ENCODE results near the gene ENO2.
"Not testable (repeated sequence)": the region's sequence is repeated elsewhere in the genome, so short reads cannot be mapped to it uniquely, and the experiment has no call there.

The ENO2 gene

DNA sequence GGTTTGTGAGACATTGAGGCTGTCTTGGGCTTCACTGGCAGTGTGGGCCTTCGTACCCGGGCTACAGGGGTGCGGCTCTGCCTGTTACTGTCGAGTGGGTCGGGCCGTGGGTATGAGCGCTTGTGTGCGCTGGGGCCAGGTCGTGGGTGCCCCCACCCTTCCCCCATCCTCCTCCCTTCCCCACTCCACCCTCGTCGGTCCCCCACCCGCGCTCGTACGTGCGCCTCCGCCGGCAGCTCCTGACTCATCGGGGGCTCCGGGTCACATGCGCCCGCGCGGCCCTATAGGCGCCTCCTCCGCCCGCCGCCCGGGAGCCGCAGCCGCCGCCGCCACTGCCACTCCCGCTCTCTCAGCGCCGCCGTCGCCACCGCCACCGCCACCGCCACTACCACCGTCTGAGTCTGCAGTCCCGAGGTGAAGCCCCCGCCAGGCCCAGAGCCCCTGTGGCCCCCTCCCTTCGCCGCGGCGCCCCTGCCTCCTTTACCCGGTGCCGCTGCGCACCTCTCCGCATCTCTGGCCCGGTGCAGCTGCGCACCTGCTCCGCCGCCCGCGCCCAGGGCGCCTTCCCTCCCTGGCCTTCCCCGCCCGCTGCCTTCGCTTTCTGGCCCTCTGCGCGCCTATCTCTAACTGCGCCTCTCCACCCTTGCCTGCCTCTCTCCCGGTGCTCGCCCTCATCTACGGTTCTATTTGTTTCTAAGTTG is at the start of gene ENO2:
Gene ENO2, plus strand, starts transcription at position 335 of the 701 bp plus-strand sequence. CDS start 1,253 bp downstream, outside the sequence.
- peak; percentile 94 for DNase-seq

DNA sequence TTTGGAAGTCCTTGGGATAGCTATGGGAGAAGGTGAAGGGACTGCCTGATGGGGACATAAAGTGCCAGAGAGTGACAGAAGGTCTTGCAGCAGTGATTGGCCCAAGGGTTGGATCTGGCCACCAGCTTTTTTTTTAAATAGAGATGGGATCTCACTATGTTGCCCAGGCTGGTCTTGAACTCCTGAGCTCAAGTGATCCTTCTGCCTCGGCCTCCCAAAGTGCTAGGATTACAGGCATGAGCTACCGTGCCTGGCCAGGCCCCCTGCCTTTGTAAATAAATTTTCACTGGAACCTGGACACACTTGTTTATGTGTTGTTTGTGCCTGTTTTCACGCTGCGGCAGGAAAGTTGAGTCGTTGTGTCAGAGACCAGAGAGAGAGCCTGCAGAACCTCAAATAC is 49.1 kb upstream of the ENO2 start:
- DNase-seq: not testable (repeated sequence)

DNA sequence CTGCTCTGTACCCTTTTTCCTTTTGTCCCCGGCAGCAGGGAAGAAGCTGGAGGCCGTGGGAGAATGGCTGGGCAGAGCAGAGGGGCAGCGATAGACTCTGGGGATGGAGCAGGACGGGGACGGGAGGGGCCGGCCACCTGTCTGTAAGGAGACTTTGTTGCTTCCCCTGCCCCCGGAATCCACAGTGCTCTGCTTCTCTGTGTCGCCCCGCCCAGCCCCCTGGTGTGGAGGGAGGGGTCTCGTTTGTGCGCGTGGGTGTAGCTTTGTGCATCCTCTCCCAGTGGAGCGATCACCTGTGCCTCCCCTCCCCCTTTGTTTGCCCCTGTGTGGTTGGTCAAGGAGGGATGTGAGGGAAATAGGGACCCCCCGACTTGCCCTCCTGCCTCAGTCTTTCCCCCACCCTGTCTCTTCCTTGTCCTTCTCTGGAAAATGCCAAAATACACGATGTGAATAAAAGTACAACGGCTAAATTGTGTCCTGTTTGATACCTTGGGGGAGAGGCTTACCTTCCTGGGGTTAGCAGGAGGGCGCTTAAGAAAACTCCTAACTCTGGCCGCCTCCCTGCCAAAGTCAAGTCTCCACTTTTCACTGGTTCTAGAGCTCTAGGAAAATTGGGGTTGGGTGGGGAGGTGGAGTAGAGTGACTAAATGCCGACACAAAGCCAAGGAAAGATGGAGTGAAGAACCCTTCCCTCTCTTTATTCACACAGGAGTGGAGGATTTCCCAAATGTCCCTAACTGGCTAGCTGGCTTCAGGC is 48.0 kb upstream of the ENO2 start:
- no peak for DNase-seq

DNA sequence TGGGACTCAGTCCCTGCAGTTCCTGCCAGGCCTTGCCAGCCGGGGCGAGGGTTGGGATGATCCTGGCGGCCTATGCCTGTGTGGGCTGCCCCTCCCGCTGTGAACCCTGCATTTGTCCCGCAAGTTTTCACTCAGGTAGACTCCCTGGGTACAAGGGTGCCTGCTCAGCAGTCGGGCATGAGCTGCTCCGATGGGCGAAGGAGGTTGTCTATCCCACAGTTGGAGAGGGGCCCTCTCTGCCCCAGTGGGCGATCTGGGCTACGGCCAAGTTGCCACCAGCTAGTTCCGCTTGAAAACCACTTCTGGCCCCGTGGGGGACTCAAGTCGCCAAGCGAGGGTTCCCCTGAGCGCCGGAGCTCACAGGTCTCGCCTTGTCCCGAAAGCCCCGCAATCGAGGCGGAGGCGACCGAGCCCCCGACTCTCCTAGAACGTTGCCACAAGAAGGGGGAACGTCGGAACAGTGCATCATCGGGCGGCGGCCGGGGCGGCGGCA is 47.4 kb upstream of the ENO2 start:
- DNase-seq: no peak

DNA sequence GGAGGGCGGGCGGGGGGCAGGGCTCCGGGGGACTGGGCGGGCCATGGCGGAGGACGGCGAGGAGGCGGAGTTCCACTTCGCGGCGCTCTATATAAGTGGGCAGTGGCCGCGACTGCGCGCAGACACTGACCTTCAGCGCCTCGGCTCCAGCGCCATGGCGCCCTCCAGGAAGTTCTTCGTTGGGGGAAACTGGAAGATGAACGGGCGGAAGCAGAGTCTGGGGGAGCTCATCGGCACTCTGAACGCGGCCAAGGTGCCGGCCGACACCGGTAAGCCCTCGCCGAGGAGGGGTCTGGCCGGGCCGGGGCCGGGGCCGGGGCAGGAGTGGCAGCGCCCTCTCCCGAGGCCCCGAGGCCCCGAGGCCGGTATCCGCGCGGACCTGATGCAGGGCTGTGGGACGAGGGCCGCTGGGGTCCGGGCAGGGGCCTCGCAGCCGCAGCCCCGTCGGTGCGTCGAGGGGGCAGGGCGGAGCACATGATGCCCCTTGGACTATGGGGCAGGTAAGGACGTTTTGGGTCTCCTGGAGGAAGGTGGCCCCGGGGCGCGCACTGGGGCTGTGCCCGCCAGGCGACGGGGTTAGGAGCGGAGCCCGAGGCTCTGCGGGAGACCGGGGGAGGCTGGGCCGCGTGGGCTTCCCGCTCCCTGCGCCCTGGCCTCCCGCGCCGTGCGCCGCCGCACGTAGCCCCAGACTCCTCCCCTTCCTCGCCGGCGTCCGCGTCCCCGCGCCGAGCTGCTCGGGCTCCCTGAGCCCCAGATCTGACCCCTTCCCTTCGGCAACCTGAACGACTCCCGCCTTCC is 46.8 kb upstream of the ENO2 start, which contains the start of gene TPI1:
Gene TPI1, plus strand, starts transcription at position 119 of the 798 bp plus-strand sequence. Its CDS starts 36 bp downstream, at position 155.
- peak; percentile 92 for DNase-seq

DNA sequence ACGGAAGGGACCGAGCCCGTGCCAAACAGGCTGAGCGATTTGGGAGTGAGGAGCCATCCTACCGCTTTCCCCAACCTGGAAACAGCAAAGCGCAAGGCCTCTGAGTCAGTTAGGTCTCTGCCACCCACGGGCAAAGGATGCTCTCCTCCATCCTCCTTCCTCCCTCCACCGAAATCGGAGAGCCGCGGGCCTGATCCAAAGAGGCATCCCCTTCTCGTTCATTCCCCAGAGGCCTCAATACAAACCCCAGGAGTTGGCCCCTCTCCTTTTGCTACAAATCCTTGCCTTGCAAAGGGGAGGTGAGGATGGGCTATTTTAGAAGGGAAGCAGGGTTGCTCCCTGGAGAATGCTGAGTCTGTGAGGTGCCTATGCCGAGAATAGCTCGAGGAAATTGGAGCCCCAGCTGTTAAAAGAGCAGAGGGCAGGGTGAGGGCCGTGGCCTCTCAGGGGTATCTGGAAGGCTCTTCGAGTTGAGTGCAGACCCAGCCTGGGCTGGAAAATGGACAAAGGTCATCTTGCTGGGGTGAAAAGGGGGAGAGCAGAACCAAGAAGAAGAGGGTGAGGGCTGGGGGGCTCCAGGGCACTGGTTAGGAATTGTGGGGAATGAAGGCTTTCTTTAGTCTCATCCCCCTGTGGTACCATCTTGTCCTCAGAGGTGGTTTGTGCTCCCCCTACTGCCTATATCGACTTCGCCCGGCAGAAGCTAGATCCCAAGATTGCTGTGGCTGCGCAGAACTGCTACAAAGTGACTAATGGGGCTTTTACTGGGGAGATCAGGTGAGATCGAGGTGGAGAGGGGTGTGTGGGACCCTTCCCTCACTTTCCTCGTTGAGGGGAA is 46.0 kb upstream of the ENO2 start:
- DNase-seq: peak; percentile 70

DNA sequence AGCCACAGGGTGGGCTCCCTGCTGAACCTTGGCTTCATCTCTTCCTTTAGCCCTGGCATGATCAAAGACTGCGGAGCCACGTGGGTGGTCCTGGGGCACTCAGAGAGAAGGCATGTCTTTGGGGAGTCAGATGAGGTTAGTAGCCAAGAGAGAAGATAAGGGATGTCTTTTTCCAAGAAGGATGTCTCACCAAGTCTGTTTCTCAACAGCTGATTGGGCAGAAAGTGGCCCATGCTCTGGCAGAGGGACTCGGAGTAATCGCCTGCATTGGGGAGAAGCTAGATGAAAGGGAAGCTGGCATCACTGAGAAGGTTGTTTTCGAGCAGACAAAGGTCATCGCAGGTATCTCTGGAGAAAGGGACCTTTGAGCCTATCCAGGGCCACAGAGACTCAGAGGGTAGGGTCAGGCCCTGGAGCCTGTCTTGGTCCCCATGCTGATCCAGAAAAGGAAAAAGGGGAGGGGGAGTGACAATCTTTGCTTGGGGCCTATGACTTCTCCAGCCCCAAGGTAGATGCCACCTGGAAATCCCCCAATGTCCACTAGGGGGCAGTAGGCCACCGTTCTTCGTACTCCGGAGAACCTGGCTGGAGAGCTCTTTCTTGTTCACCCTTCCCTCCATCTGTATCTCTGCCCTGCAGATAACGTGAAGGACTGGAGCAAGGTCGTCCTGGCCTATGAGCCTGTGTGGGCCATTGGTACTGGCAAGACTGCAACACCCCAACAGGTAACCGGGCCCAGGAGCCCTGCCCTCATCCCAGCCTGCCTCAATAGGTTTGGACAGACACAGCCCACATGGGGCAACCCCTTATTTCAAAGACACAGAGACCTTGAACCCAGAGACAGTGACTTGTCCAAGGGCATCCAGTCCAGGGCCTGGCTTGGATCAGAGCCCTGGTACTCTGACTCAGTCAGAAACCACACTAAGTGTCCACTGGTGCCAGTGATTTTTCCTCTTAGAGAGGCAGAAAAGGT is 45.0 kb upstream of the ENO2 start:
- peak; percentile 94 for DNase-seq

DNA sequence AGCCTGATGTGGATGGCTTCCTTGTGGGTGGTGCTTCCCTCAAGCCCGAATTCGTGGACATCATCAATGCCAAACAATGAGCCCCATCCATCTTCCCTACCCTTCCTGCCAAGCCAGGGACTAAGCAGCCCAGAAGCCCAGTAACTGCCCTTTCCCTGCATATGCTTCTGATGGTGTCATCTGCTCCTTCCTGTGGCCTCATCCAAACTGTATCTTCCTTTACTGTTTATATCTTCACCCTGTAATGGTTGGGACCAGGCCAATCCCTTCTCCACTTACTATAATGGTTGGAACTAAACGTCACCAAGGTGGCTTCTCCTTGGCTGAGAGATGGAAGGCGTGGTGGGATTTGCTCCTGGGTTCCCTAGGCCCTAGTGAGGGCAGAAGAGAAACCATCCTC is 44.1 kb upstream of the ENO2 start:
- not testable (repeated sequence) for DNase-seq

DNA sequence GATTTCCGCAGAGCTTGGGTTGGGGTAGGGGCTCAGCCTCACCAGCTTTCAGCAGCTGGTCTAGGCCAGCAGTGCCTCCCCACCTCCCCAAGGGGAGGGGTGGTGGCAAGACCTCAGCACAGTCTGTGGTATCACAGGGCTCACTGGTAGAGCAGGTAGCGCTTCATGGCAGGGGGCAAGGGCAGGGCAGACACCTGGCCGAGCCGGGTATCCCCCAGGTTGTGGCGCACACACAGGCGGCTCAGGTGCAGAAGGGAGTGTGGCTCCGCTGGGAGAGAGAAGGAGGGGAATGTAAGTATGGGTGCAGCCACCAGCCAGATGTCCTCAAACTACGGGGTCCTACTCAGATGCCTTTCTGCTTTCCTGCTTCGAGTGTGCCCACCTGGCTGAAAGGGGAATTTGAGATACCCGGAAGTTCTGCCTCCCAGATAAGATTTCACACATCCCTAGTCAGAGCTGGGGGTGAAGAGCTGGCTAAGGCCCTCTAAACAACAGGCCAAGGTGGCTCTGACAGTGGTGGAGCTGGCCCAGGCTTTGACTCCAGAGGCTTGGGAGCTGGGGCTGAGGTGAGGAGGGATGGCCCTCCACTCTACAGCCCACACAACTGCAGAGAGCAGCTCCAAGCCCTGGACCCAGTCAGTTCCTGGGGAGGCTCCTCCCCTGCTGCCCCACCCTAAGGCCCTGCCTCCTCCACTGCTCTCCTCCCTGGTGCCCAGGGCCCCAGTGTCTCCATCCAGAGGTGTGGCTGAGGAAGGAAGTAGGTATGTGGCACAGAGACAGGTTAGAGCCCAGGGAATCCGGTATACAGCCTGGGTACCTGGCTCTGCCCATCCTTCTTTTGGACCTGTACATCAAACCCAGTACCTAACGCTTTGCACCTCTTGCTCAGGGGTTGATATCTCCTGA is 43.1 kb upstream of the ENO2 start:
- peak; percentile 75 for DNase-seq

DNA sequence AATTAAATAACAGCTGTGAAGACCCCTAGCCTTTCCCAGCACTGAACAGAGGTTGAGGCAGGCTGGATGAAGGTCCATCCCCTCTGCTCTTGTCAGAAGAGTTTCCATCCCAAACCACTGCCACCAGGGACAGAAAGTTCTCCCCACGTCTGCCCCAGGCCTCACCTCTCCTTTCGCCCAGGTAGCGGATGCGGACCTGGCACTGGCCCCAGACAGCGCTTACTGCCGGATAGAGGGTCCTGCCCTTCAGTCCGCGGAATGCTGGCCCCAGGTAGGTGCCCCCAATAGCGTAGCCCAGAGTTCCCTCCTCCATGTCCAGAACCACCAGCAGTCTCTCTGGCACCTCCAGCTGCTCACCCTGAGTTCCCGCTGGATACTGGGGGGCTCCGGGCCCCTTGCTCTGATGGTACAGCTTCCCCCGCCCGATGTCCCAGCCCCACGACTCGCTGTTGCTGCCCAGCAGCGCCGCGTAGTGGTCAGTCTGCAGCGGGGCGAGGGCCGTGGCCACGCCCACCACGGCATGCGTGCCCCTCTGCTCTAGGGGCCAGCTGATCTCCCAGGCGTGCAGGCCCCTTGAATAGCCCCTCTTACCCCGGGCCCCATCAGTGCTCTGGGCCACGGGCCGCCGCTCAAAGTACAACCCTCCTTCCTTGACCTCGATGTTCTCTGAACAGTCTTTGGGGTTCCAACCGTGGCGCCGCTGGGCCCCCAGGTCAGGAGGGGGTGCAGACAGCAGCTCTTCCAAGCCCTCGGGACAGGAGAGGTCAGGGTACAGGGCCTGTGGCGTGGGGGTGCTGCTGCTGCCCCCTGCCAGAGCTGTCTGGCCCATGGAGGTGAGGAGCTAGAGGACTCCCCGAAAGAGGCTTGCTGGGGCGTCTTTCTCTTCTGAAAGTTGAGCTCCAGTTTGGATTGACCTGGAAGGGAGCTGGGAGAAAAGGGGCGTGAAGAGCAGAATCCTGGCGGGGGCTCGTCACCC is 42.0 kb upstream of the ENO2 start:
- peak; percentile 94 for DNase-seq

DNA sequence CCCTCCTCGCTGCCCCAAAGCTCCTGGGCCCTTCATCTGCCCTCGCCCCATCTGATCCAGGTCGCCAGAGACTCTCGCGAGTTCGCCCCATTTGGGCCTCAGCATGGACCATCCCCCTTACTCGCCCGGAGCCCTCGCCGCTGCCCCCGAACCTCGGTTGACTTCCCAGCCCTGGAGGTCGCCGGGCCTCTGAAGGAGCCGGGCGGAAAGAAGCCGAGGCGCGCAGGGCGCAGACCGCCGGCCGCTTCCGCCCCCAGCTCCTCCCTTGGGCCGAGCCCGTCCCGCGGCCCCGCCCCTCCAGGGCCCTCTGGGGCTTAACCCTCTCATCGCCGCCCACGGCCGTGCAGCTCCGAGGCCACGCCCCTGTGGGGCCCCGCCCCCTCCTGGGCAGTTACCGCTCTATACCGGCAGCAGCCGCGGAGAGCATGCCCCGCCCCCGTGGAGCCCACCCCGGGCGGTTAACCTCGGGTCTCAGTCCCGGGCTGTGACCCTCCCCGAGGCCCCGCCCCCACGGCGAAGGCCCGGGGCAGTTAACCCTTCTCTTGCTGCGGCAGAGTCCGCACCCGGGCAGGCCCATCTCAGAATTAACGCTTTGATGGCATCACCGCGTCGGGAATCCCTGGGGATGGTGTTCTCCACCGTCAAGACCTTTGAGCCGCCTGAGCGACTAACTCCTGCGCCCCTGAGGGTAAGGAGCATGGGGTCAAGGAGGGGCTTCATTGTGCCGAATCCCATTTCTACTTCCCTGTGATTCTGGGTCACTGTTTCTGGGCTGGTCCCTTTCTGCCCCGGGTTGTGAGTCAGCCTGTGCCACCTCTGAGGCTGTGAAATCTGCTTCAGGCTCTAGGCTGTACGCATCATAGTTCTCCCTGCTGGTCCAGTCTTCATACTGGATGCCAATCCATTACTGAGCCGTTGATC is 41.0 kb upstream of the ENO2 start, which contains the start of gene SPSB2:
Gene SPSB2, minus strand, starts transcription at position 210 of the 921 bp plus-strand sequence. CDS start 402 bp downstream, outside the sequence.
- peak; percentile 100 for DNase-seq

DNA sequence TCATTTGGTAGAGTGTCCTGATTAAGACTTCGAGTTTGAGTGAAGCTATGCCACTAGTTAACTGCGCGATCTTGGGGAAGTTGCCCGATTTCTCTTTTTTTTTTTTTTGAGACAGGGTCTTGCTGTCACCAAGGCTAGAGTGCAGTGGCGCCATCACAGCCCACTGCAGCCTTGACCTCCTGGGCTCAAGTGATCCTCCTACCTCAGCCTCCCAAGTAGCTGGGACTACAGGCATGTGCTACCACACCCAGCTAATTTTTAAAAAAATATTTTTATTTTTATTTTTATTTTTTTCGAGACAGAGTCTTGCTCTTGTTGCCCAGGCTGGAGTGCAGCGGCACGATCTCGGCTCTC is 40.4 kb upstream of the ENO2 start:
- DNase-seq: not testable (repeated sequence)

DNA sequence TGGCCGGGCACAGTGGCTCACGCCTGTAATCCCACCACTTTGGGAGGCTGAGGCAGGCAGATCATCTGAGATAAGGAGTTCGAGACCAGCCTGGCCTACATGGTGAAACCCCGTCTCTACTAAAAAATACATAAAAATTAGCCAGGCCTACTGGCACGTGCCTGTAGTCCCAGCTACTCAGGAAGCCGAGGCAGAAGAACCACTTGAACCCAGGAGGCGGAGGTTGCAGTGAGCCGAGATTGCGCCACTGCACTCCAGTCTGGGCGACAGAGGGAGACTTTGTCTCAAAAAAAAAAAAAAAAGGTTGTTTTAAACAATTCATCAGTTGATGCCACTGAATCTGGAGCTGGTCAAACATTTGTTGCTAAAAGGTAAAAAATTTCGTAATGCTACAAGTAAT is 34.6 kb upstream of the ENO2 start:
- DNase-seq: not testable (repeated sequence)

DNA sequence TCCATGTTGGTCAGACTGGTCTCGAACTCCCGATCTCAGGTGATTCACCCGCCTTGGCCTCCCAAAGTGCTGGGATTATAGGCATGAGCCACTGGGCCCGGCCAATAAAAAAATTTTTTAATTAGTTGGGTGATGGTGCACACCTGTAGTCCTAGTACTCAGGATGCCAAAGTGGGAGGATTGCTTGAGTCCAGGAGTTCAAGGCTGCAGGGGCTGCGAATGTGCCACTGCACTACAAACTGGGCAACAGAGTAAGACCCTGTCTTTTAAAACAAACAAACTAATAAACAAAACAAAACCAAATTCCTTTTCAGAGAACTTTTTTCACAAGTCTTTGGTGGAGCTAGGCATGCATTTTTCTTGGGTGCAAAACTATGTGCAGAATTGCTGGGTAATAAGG is 31.1 kb upstream of the ENO2 start:
- no peak for DNase-seq

DNA sequence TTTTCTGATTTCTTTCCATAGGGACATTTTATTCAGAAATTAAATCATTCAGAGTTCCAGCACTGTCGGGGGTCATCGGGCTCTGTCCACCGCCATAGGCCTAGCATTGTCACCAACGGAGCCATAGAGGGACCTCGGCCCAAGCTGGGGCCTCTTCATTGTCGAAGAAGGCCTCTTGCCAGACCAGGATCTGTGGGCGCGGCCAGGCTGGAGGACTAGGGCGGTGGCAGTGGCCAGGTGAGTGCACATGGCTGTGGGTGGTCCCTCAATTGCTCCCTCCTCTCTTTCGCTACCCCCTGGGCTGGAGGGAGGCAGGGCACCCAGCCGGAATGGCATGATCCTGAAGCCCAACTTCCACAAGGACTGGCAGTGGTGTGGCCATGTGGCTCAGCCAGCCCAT is 30.7 kb upstream of the ENO2 start:
- DNase-seq: no peak

DNA sequence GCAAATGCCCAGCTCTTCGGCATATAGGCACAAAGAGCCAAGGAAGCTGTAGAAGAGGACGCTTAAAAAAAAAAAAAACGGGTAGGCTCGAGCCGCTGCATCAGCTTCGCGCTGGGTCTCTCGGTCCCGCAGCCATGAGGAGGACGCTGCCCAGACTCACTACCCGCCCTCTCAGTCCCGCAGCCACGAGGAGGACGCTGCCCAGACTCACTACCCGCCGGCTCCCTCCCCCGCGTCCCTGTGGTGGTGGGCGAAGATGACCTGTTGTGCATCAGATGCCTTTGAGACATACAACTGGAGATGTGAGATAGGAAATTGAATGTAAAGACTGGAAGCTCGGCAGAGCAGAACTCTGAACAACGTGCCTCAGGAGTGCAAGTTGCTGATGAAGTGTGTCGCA is 29.8 kb upstream of the ENO2 start:
- no peak for DNase-seq

All from activated effector memory CD4-positive, alpha-beta T cell treated with anti-CD3 and anti-CD28 coated beads, Interleukin-2, amount 50 U/mL, for 16 hours (primary cell).